Testis (tissue), 3 donors: ENCODE results near the gene ATG12. TPM values are rescaled to one million over a fixed set of nuclear protein-coding genes. Genes with fewer than 3 reads are reported as not detected.

Experiments
- DNase-seq: peaks from one replicate; pipeline ENCODE4 v3.0.0-alpha.2; 2019
- H3K27ac ChIP-seq, 2 donors: fragments of 200-600 bp; sonication (generic); one replicate each; pipeline ENCODE4 v1.5.1; 2019
- H3K27me3 ChIP-seq: fragments of 200-600 bp; sonication (generic); one replicate; pipeline ENCODE4 v1.5.1; 2019
- H3K36me3 ChIP-seq: fragments of 200-600 bp; sonication (generic); one replicate; pipeline ENCODE4 v1.5.1; 2017; ENCODE audit warnings: low read depth; ENCODE audit errors: missing control alignments
- H3K4me1 ChIP-seq: fragments of 200-600 bp; sonication (generic); one replicate; pipeline ENCODE4 v1.5.1; 2019
- H3K4me3 ChIP-seq, 2 donors: fragments of 200-600 bp; sonication (generic); one replicate each; pipeline ENCODE4 v1.5.1; 2017 to 2019
- H3K9me3 ChIP-seq: fragments of 200-600 bp; sonication (generic); one replicate; pipeline ENCODE4 v1.5.1; 2017
- CTCF ChIP-seq, 3 experiments: fragments of 450-650 bp in 2 of 3; fragments of 200-600 bp in 1 of 3; sonication (generic) in 1 of 3; IDR thresholded peaks; one replicate each; pipeline ENCODE4 v1.5.1; 2016 to 2019; ENCODE audit warnings: antibody characterized with exemption in 3 of 3, mild to moderate bottlenecking in 2 of 3, moderate library complexity in 1 of 3
- POLR2A ChIP-seq: fragments of 450-650 bp; IDR thresholded peaks from one replicate; pipeline ENCODE4 v1.6.1; 2017; ENCODE audit warnings: antibody characterized with exemption, mild to moderate bottlenecking, moderate library complexity
- WGBS, 2 donors: methylation state at CpG; one replicate each; pipeline ENCODE4 v1.1.5; 2018; 5-methylcytosine and 5-hydroxymethylcytosine counted together
- intact Hi-C: fragments of 100-400 bp; cut with DNase I; formaldehyde crosslinking; loops from one replicate; pipeline ENCODE4 v1.15.1; 2023; ENCODE audit warnings: low total_unique reads
- polyA plus RNA-seq: library from polyadenylated mRNA; stranded (reverse); fragments of 350-450 nt; fragmentation: Illumina TruSeq; extraction: RNeasy Lipid Tissue Mini Kit (QIAGEN cat#74804); gene quantifications from one replicate; pipeline ENCODE4 v1.2.3, GENCODE V29; 2014; ENCODE audit warnings: low read depth, low replicate concordance; ENCODE audit not compliant: insufficient read depth
- total RNA-seq, 2 donors: library from RNA; depleted of rRNA; stranded (reverse); fragments of >200 nt; gene quantifications; one replicate each; pipeline ENCODE4 v1.2.3, GENCODE V29; 2016

The ATG12 gene
- total and polyA plus RNA-seq, 3 donors from 2014 or later: 49.7 to 65.8 (median 50.5) TPM

GRCh38 chr5:115820846-115821245, 20.5 kb downstream of the ATG12 start:
- DNase-seq: no peak
- H3K9me3 ChIP-seq: no peaks in the 10 kb centered on the region
- no peaks in the 10 kb centered on the region for H3K4me1 ChIP-seq
- TF ChIP-seq POLR2A (no peak), CTCF (IDR thresholded peaks at IDR 0.05) (no peak)
- H3K4me3 ChIP-seq: no peak overlapping the region
- 91 to 93% methylated on average over 1 of the region's 1 CpG for WGBS, 2 donors
- H3K27me3 ChIP-seq: no peaks in the 10 kb centered on the region
- H3K36me3 ChIP-seq: no peaks in the 10 kb centered on the region
- intact Hi-C loops: no loop called here
- no peak overlapping the region for H3K27ac ChIP-seq

- DNase-seq: no peak
- H3K27ac ChIP-seq: no peak overlapping the region
- intact Hi-C loops: no loop called here
- no peaks in the 10 kb centered on the region for H3K36me3 ChIP-seq
- H3K4me3 ChIP-seq: no peak overlapping the region
- TF ChIP-seq POLR2A (no peak), CTCF (IDR thresholded peaks at IDR 0.05) (no peak)
- no peaks in the 10 kb centered on the region for H3K9me3 ChIP-seq
- H3K4me1 ChIP-seq: peaks cover 11% of the 10 kb centered on the region
- WGBS, 2 donors: 68 to 92% methylated on average over 18 of the region's 18 CpGs
- no peaks in the 10 kb centered on the region for H3K27me3 ChIP-seq
Observed at GRCh38 chr5:115818821-115819220, 22.5 kb downstream of the ATG12 start.

- Histone ChIP-seq H3K36me3 (no peaks in the 10 kb centered on the region), H3K27ac (peak overlapping the region in 1 of 2 donors; percentile 87), H3K4me3 (peak overlapping the region in 1 of 2 donors; percentile 65), H3K4me1 (peaks cover 11% of the 10 kb centered on the region), H3K9me3 (no peaks in the 10 kb centered on the region), H3K27me3 (no peaks in the 10 kb centered on the region)
- 63 to 68% methylated on average over 7 of the region's 7 CpGs for WGBS, 2 donors
- no peak for DNase-seq
- intact Hi-C loops: no loop called here
- no peak for TF ChIP-seq CTCF (IDR thresholded peaks at IDR 0.05)
- TF ChIP-seq POLR2A: no peak
Observed at GRCh38 chr5:115817386-115817785, 24.0 kb downstream of the ATG12 start.

- no peak for TF ChIP-seq POLR2A
- TF ChIP-seq CTCF (IDR thresholded peaks at IDR 0.05): no peak
- Histone ChIP-seq H3K27ac (peak within 1 kb of the TSS; percentile 80 to 87), H3K36me3 (no peaks in the 10 kb centered on the region), H3K4me3 (peak within 1 kb of the TSS; percentile 65 to 72), H3K27me3 (no peaks in the 10 kb centered on the region), H3K4me1 (peaks cover 11% of the 10 kb centered on the region), H3K9me3 (no peaks in the 10 kb centered on the region)
- intact Hi-C loops: no loop called here
- WGBS, 2 donors: 0 to 1% methylated on average over 37 to 67 of the region's 69 CpGs
- peak; percentile 81 for DNase-seq
Observed at GRCh38 chr5:115816226-115817081, 24.9 kb downstream of the ATG12 start, which contains the start of gene CDO1. CDO1 (minus strand) TSS chr5:115816659; CDS start chr5:115816397, 262 bp downstream.
